K562 (cell line): ENCODE results near the gene MMP24OS. TPM values are rescaled to one million over a fixed set of nuclear protein-coding genes. Genes with fewer than 3 reads are reported as not detected.

ENCODE experiments used
- ATAC-seq: fragments of 200-7000 bp; cut with Tn5 transposase; 3 replicates; pipeline ENCODE4 v1.9.1; 2020; ENCODE audit warnings: moderate library complexity
- BruUV-seq: library from RNA; stranded (reverse); fragments of 400-500 nt; replicated peaks from 2 replicates; lab custom pipeline; 2021; lab: Mats Ljungman, UMichigan
- CTCF ChIA-PET: fragments of 300-600 bp; formaldehyde crosslinking; extraction: SDS; loops from one replicate; lab custom pipeline; 2021; ENCODE audit warnings: low intra/inter-chr PET ratio; lab: Yijun Ruan, JAX
- POLR2A ChIA-PET: fragments of 300-600, 350-650 bp; sonication (Branson Sonifier 250); formaldehyde crosslinking; extraction: SDS; loops from one replicate; lab custom pipeline; 2021; ENCODE audit warnings: antibody characterized with exemption, inconsistent platforms; lab: Yijun Ruan, JAX
- DNase-seq, 4 experiments: peaks; one replicate each; pipeline versions ENCODE4 v3.0.0 to v3.0.0-alpha.2; 2011 to 2018; ENCODE audit warnings: low spot score in 3 of 4, mixed read lengths in 3 of 4; ENCODE audit errors: extremely low read depth in 1 of 4
- FAIRE-seq: peaks from 2 replicates; lab custom pipeline; 2011; peaks lifted over from hg19 to GRCh38; lab: Jason Lieb, UNC
- H2AFZ ChIP-seq: 2 replicates; pipeline ENCODE4 v1.6.0; 2011; ENCODE audit warnings: low read depth, low read length, control low read depth, inconsistent platforms
- H3K27ac ChIP-seq: fragments of 200-600 bp; 3 replicates; pipeline ENCODE4 v1.8.0; 2011; ENCODE audit warnings: low read depth, mild to moderate bottlenecking, control low read depth, inconsistent platforms, low read length, moderate library complexity, mixed read lengths; ENCODE audit errors: extremely low read depth
- H3K27me3 ChIP-seq, 2 experiments: fragments of 300-600 bp in 1 of 2; 2 replicates in 1 of 2; 3 replicates in 1 of 2; pipeline versions ENCODE4 v1.6.0 to v1.8.0; 2011; ENCODE audit warnings: inconsistent platforms in 2 of 2, low read length in 2 of 2, mild to moderate bottlenecking in 1 of 2, mixed read lengths in 1 of 2, moderate library complexity in 1 of 2; ENCODE audit not compliant: control insufficient read depth in 2 of 2, insufficient read depth in 2 of 2
- H3K36me3 ChIP-seq: fragments of 300-600 bp; 3 replicates; pipeline ENCODE4 v1.8.0; 2011; ENCODE audit warnings: mild to moderate bottlenecking, low read length, inconsistent platforms; ENCODE audit not compliant: control insufficient read depth, insufficient read depth
- H3K4me1 ChIP-seq, 2 experiments: fragments of 200-600 bp in 1 of 2; replicated peaks in 1 of 2; 2 replicates in 1 of 2; 3 replicates in 1 of 2; pipeline versions ENCODE4 v1.5.1 to v1.8.0; 2011; ENCODE audit warnings: inconsistent platforms in 2 of 2, low read length in 2 of 2, mild to moderate bottlenecking in 1 of 2, mixed read lengths in 1 of 2, moderate library complexity in 1 of 2; ENCODE audit not compliant: control insufficient read depth in 2 of 2, insufficient read depth in 2 of 2
- H3K4me2 ChIP-seq: 2 replicates; pipeline ENCODE4 v1.6.1; 2011; ENCODE audit warnings: low read length, control low read depth, inconsistent platforms, mixed read lengths; ENCODE audit not compliant: insufficient read depth
- H3K4me3 ChIP-seq: fragments of 200-600 bp; sonication (generic), shearing (Covaris generic); 2 replicates; pipeline ENCODE4 v1.5.1; 2016; ENCODE audit warnings: control low read depth, inconsistent platforms
- H3K79me2 ChIP-seq: fragments of 200-600 bp; 3 replicates; pipeline ENCODE4 v1.8.0; 2011; ENCODE audit warnings: low read length, inconsistent platforms; ENCODE audit not compliant: control insufficient read depth, insufficient read depth
- H3K9ac ChIP-seq, 2 experiments: 2 replicates each; pipeline versions ENCODE4 v1.6.0 to v1.6.1; 2011; ENCODE audit warnings: low read depth in 2 of 2, low read length in 2 of 2, control low read depth in 1 of 2, inconsistent platforms in 1 of 2, mild to moderate bottlenecking in 1 of 2, mixed read lengths in 1 of 2; ENCODE audit not compliant: insufficient read depth in 1 of 2
- H3K9me1 ChIP-seq: one replicate; pipeline ENCODE4 v1.6.0; 2011; ENCODE audit warnings: inconsistent platforms, mild to moderate bottlenecking, low read length, moderate library complexity; ENCODE audit not compliant: control insufficient read depth, insufficient read depth
- H3K9me3 ChIP-seq: replicated peaks from 2 replicates; pipeline ENCODE4 v1.5.1; 2011; ENCODE audit warnings: low read depth, low read length, inconsistent platforms; ENCODE audit not compliant: control insufficient read depth, insufficient read depth
- H4K20me1 ChIP-seq: replicated peaks from 2 replicates; pipeline ENCODE4 v1.6.1; 2011; ENCODE audit warnings: low read length, inconsistent platforms, mixed read lengths; ENCODE audit not compliant: control insufficient read depth, insufficient read depth
- ARID1B ChIP-seq: fragments of 450-650 bp; IDR thresholded peaks from 2 replicates; pipeline ENCODE4 v1.6.1; 2016; ENCODE audit warnings: antibody characterized with exemption, mild to moderate bottlenecking, inconsistent platforms
- CBX8 ChIP-seq: fragments of 200-600 bp; sonication (generic); IDR thresholded peaks from 2 replicates; pipeline ENCODE4 v1.6.1; 2012; ENCODE audit warnings: borderline replicate concordance, mixed run types, low read depth, mild to moderate bottlenecking, moderate library complexity, mixed read lengths, low read length, control low read depth, inconsistent platforms; ENCODE audit not compliant: poor library complexity, severe bottlenecking; ENCODE audit errors: extremely low read depth
- EGR1 ChIP-seq: fragments of 450-650 bp; conservative IDR thresholded peaks from 2 replicates; pipeline ENCODE4 v1.6.1; 2017; ENCODE audit warnings: mild to moderate bottlenecking
- HEY1 ChIP-seq: fragments of 250-450 bp; sonication (Bioruptor Pico); IDR thresholded peaks from 2 replicates; pipeline ENCODE4 v1.5.0; 2020; ENCODE audit warnings: mild to moderate bottlenecking, moderate library complexity, borderline replicate concordance
- KAT8 ChIP-seq: fragments of 450-650 bp; IDR thresholded peaks from 2 replicates; pipeline ENCODE4 v1.6.1; 2016; ENCODE audit warnings: low read depth, mild to moderate bottlenecking
- KLF10 ChIP-seq: fragments of 250-450 bp; sonication (Bioruptor Pico); IDR thresholded peaks from 2 replicates; pipeline ENCODE4 v1.6.1; 2021; ENCODE audit warnings: matching md5 sums
- LARP7 ChIP-seq: fragments of 450-650 bp; IDR thresholded peaks from 2 replicates; pipeline ENCODE4 v1.6.1; 2016
- in situ Hi-C: fragments of 300-500 bp; cut with MboI; formaldehyde crosslinking; loops from 4 replicates; pipeline ENCODE4 v1.15.0; 2018; ENCODE audit warnings: inconsistent platforms, mixed read lengths
- intact Hi-C: fragments of 100-400 bp; cut with micrococcal nuclease; formaldehyde crosslinking; loops from 2 replicates; pipeline ENCODE4 v1.14.2; 2022
- polyA plus RNA-seq, 8 experiments: library from polyadenylated mRNA; depleted of rRNA in 4 of 8; stranded (reverse) in 5 of 8; unstranded in 3 of 8; fragments of >200 nt; fragmentation: Nextera tagmentation in 2 of 8; fragmentation: Illumina TruSeq in 1 of 8; extraction: Ambion mirVana in 2 of 8; extraction: Trizol in 1 of 8; gene quantifications; 2 replicates each; pipeline versions ENCODE4 v1.2.1 to v1.2.3, GENCODE V29; 2011 to 2014; ENCODE audit warnings: inconsistent platforms in 1 of 8, missing spikeins in 1 of 8
- total RNA-seq, 7 experiments: library from RNA; depleted of rRNA in 6 of 7; stranded (reverse); fragments of >200 nt in 6 of 7; fragmentation: Illumina TruSeq in 2 of 7; extraction: Trizol in 2 of 7; gene quantifications; 2 replicates each; pipeline versions ENCODE4 v1.2.1 to v1.2.3, GENCODE V29; 2011 to 2021; ENCODE audit warnings: low replicate concordance in 1 of 7
- TF ChIP-seq, protein P1 (sequence below): sonication (generic); formaldehyde crosslinking; IDR thresholded peaks from 2 replicates; pipeline ENCODE4 v1.8.0; 2023; ENCODE audit warnings: mild to moderate bottlenecking, missing genetic modification reagents

Gene MMP24OS
- total and polyA plus RNA-seq, 9 of the 15 experiments (the other 6 are each of a cell fraction or from before 2014, with no cell fraction given), result 0.92 to 41.5 (median 11.4) TPM

DNA sequence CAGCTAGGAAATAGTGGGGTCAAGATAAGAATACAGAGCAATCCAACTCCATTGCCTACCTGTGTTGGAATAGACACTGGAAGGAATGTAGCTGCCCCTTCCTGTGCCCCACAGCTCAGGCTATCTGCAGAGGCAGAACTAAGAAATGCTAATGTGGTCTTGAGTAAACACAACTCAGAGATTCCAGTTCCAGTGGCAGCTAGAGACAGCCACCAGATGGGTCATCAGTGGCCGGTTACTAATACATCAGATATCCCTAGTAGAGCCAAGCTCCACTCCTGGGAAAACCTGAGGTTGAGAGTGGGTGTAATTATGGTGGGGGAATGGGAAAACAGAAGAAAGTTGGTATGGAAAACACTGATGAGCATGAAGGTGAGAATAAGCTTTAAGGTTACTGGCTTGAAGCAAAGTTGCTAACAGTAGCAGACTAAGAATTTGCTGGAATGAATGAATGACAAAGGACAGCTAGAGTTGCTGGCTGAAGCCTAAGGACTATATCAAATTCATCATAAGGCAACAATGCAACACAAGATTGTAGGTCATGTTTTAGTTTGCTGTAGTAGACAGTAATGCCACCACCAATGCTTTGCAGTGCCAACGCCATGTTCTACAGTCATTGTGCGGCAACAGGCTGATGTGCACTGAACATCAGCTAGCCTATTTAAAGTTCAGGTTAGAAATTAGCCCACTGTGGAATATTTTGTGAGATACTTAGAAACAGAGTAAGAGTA lies 42.6 kb upstream of the MMP24OS start (continued):
- TF ChIP-seq ARID1B (0 out of 2 replicates have a peak, but pooled peaks have one; percentile 18), KAT8 (no peak), EGR1 (no peak), CBX8 (no peak)

GRCh38 chr20:35319871-35320197 lies 41.9 kb upstream of the MMP24OS start:
- no peak for FAIRE-seq
- peaks cover 4 to 6% of the 10 kb centered on the region in 2 experiments; a peak in 4 of 5 replicates for H3K4me1 ChIP-seq
- DNase-seq, result no peak
- CTCF ChIA-PET, result interaction anchor here (0.6 kb wide), 1 partner anchor 13 kb away, joined by 3 read pairs; no protein-coding TSS in a partner anchor
- in situ Hi-C loops (loop anchor here (25.0 kb wide), 1 partner anchor 117 kb away; the partner anchor contains the start of gene GDF5), intact Hi-C loops (no loop called here)
- H2AFZ ChIP-seq, result no peak overlapping the region
- no TSS peak for BruUV-seq
- H3K36me3 ChIP-seq, result peaks cover 4% of the 10 kb centered on the region
- no peaks in the 10 kb centered on the region for H3K9me3 ChIP-seq
- POLR2A ChIA-PET, result interaction anchor here (0.6 to 1.4 kb wide), 3 partner anchors 10 to 495 kb away, joined by 3 to 5 read pairs (median 3); no protein-coding TSS in a partner anchor
- no peaks in the 10 kb centered on the region for H4K20me1 ChIP-seq
- no peak overlapping the region for H3K4me3 ChIP-seq
- no peaks in the 10 kb centered on the region for H3K79me2 ChIP-seq
- H3K4me2 ChIP-seq, result no peak overlapping the region
- H3K27me3 ChIP-seq, result no peaks in the 10 kb centered on the region
- no peak overlapping the region for H3K27ac ChIP-seq
- no peaks in the 10 kb centered on the region for H3K9me1 ChIP-seq
- H3K9ac ChIP-seq, result no peak overlapping the region
- ATAC-seq, result no peak
- TF ChIP-seq HEY1 (CRISPR knock-in tag) (no peak), LARP7 (no peak), KLF10 (no peak)
- TF ChIP-seq, protein P1, sequence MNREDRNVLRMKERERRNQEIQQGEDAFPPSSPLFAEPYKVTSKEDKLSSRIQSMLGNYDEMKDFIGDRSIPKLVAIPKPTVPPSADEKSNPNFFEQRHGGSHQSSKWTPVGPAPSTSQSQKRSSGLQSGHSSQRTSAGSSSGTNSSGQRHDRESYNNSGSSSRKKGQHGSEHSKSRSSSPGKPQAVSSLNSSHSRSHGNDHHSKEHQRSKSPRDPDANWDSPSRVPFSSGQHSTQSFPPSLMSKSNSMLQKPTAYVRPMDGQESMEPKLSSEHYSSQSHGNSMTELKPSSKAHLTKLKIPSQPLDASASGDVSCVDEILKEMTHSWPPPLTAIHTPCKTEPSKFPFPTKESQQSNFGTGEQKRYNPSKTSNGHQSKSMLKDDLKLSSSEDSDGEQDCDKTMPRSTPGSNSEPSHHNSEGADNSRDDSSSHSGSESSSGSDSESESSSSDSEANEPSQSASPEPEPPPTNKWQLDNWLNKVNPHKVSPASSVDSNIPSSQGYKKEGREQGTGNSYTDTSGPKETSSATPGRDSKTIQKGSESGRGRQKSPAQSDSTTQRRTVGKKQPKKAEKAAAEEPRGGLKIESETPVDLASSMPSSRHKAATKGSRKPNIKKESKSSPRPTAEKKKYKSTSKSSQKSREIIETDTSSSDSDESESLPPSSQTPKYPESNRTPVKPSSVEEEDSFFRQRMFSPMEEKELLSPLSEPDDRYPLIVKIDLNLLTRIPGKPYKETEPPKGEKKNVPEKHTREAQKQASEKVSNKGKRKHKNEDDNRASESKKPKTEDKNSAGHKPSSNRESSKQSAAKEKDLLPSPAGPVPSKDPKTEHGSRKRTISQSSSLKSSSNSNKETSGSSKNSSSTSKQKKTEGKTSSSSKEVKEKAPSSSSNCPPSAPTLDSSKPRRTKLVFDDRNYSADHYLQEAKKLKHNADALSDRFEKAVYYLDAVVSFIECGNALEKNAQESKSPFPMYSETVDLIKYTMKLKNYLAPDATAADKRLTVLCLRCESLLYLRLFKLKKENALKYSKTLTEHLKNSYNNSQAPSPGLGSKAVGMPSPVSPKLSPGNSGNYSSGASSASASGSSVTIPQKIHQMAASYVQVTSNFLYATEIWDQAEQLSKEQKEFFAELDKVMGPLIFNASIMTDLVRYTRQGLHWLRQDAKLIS (CRISPR knock-in tag), result no peak
